GM12892 (cell line): ENCODE data around the gene FGD4.

Experiments used
- DNase-seq: peaks from one replicate; pipeline ENCODE4 v3.0.0; 2011; ENCODE audit not compliant: insufficient read length
- FAIRE-seq: peaks from 2 replicates; lab custom pipeline; 2011; peaks lifted over from hg19 to GRCh38; lab: Jason Lieb, UNC
- POLR2A ChIP-seq: IDR thresholded peaks from 2 replicates; pipeline ENCODE4 v1.6.1; 2011; ENCODE audit warnings: low read depth, low read length, control low read depth
- POLR2AphosphoS5 ChIP-seq: IDR thresholded peaks from 2 replicates; pipeline ENCODE4 v1.6.1; 2011; ENCODE audit warnings: low read depth, low read length, control low read depth
- TAF1 ChIP-seq: IDR thresholded peaks from 2 replicates; pipeline ENCODE4 v1.6.1; 2011; ENCODE audit warnings: low read depth, mild to moderate bottlenecking, control low read depth, low read length, borderline replicate concordance

Gene FGD4

GRCh38 chr12:32595251-32595650 is 195.9 kb downstream of the FGD4 start:
- no peak for TF ChIP-seq POLR2AphosphoS5
- TF ChIP-seq POLR2A = no peak
- no peak for TF ChIP-seq TAF1
- FAIRE-seq = no peak
- DNase-seq = no peak

GRCh38 chr12:32596030-32596429 is 196.7 kb downstream of the FGD4 start:
- FAIRE-seq (no peak), DNase-seq (no peak)
- no peak for TF ChIP-seq TAF1
- TF ChIP-seq POLR2AphosphoS5 = no peak
- no peak for TF ChIP-seq POLR2A

DNA sequence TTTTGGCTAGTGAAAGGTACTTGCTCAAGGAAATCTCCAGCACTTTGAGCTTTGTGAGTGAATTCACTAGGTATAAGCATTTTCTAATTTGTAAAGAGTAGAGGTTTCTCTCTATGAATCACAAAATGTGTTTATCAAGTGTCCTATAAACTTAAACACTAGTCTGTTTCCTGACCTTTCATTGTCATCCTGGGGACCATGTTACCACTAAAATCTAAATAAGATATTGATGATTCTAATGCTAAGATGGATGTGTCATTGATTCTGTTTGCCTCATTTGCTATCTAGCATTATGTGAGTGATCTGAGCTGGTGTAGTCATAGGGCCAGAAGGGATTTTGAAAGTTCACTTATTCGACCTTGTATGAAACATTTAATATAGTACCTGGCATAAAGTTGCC is 199.3 kb downstream of the FGD4 start:
- no peak for DNase-seq
- FAIRE-seq = no peak
- no peak for TF ChIP-seq TAF1
- no peak for TF ChIP-seq POLR2AphosphoS5
- TF ChIP-seq POLR2A = no peak

DNA sequence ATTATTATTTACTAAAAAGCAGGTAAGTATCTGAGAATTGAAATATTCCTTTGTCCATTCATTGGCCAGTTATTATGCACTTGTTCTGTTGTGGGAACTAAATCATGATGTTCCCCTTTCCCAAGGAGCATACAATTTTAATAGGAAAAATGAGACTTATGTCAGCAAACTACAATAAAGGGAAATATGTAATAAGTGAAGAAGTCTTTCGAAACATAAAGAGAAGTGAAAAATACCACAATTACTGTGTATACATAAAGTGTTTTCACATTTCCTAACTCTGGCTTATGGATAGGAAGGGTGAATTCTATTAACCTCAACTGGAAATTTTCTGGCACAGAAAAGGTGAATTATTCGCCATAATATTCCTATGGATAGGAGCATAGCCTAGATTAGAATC is 201.3 kb downstream of the FGD4 start:
- no peak for TF ChIP-seq POLR2A
- TF ChIP-seq POLR2AphosphoS5 = no peak
- TF ChIP-seq TAF1 = no peak
- no peak for FAIRE-seq

DNA sequence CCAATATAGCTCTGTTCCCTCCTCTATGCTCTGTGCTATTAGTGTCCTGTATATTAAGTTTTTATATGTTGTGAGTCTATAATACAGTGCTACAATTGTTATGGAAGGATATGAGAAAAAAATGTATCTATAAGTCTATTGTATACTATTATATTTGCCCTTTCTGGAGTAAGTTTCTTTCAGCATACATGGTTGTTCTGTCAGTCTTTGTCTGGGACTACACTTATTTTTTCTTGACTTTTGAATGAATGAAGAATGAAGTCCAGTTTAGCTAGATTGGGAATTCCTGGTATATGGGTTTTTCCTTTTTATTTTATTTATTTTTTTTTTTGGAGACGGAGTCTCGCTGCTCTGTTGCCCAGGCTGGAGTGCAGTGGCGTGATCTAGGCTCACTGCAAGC is 203.7 kb downstream of the FGD4 start:
- DNase-seq (no peak), FAIRE-seq (no peak)
- TF ChIP-seq POLR2A (no peak), TAF1 (no peak), POLR2AphosphoS5 (no peak)

More for the DNA sequence above, 201.3 kb downstream of the FGD4 start:
- no peak for DNase-seq

GRCh38 chr12:32603858-32604257 is 204.5 kb downstream of the FGD4 start:
- DNase-seq (no peak), FAIRE-seq (peak; percentile 89)
- TF ChIP-seq POLR2A (no peak), TAF1 (no peak), POLR2AphosphoS5 (no peak)

GRCh38 chr12:32604565-32604964 is 205.2 kb downstream of the FGD4 start:
- DNase-seq (no peak), FAIRE-seq (no peak)
- no peak for TF ChIP-seq POLR2A
- no peak for TF ChIP-seq TAF1
- no peak for TF ChIP-seq POLR2AphosphoS5

GRCh38 chr12:32605326-32606095 is 206.2 kb downstream of the FGD4 start:
- DNase-seq (no peak), FAIRE-seq (no peak)

GRCh38 chr12:32606443-32606842 is 207.1 kb downstream of the FGD4 start:
- DNase-seq = no peak
- FAIRE-seq = no peak
- TF ChIP-seq POLR2AphosphoS5 (no peak), POLR2A (no peak), TAF1 (no peak)

More at GRCh38 chr12:32605326-32606095, 206.2 kb downstream of the FGD4 start:
- TF ChIP-seq TAF1 (no peak), POLR2AphosphoS5 (no peak), POLR2A (no peak)

DNA sequence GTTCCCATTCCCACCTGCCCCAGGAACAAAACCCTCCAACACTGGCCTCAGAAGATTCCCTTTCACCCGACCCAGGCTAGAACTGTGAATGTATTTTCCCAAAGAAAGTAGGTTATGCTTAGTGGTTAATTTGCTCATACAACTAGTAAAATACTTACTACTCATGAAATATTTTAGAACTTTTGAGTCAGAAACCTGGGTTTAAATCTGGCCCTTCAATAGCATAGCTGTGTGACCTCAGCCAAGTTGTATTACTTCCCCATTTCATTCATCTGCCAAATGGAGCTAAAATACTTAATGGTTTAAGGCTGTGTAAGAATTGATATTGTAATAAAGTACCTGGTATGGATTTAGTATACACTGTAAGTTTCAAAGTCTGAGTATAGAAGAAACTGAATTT is 210.6 kb downstream of the FGD4 start:
- TF ChIP-seq POLR2A (no peak), TAF1 (no peak), POLR2AphosphoS5 (no peak)
- FAIRE-seq (no peak), DNase-seq (no peak)

DNA sequence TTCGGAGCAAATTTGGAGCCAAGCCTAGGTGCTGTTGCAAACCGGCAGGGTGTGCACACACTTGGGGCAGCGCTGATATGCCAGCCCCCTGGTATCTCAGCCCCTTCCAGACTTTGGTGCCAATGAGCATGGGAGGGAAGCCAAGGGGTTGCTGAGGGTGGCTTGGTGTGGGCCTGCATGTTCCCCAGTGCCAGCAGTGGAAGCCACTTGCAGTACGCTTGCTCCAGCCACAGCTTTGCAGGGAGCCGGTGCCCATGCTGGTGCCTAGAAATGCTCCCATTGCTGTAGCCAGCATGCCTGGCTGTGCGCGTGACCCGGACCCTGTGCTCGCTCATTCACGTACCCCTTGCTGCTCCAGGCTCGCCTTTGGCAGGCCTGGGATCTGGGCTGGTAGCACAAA is 212.6 kb downstream of the FGD4 start:
- no peak for DNase-seq
- no peak for TF ChIP-seq POLR2AphosphoS5
- no peak for TF ChIP-seq POLR2A
- TF ChIP-seq TAF1 = no peak
- FAIRE-seq = no peak
